Colonic mucosa (tissue), 4 donors: ENCODE measurements around the gene PIGS. TPM values are rescaled to one million over a fixed set of nuclear protein-coding genes. Genes with fewer than 3 reads are reported as not detected.

Source experiments
- DNase-seq: peaks from one replicate; pipeline ENCODE4 v3.0.0-alpha.2; 2020
- H3K27ac ChIP-seq: fragments of 200-600 bp; one replicate; pipeline ENCODE4 v1.8.0; 2021
- H3K27me3 ChIP-seq: fragments of 200-600 bp; one replicate; pipeline ENCODE4 v1.8.0; 2021
- H3K36me3 ChIP-seq: fragments of 200-600 bp; one replicate; pipeline ENCODE4 v1.8.0; 2021
- H3K4me1 ChIP-seq: fragments of 200-600 bp; one replicate; pipeline ENCODE4 v1.8.0; 2021; ENCODE audit warnings: mild to moderate bottlenecking
- H3K4me3 ChIP-seq: fragments of 200-600 bp; one replicate; pipeline ENCODE4 v1.8.0; 2021
- H3K9ac ChIP-seq, 2 donors: one replicate each; pipeline ENCODE4 v1.7.0; 2013; ENCODE audit warnings: control low read depth in 2 of 2, low read depth in 2 of 2, low read length in 2 of 2
- H3K9me3 ChIP-seq: fragments of 200-600 bp; one replicate; pipeline ENCODE4 v1.8.0; 2021
- CTCF ChIP-seq: fragments of 200-600 bp; IDR thresholded peaks from one replicate; pipeline ENCODE4 v1.8.0; 2022; ENCODE audit warnings: antibody characterized with exemption, mild to moderate bottlenecking
- intact Hi-C: fragments of 100-400 bp; cut with DNase I; formaldehyde crosslinking; loops from one replicate; pipeline ENCODE4 v1.14.1; 2022
- total RNA-seq, 2 donors: library from RNA; stranded (reverse); fragmentation: NEBNext Ultra II Directional in 1 of 2; extraction: Animal tissue kit (Norgen Biotek cat#: 25700) in 1 of 2; gene quantifications; one replicate each; pipeline ENCODE4 v1.2.1, GENCODE V29; 2021
- donor health status: healthy.
- donor health status: DM: no; HTN: no; CAD: no.
- donor health status: DM: no; HTN: no; CAD: no.

Gene PIGS
- total RNA-seq = 10 to 100 TPM; 71.9 to 82.7 TPM

DNA sequence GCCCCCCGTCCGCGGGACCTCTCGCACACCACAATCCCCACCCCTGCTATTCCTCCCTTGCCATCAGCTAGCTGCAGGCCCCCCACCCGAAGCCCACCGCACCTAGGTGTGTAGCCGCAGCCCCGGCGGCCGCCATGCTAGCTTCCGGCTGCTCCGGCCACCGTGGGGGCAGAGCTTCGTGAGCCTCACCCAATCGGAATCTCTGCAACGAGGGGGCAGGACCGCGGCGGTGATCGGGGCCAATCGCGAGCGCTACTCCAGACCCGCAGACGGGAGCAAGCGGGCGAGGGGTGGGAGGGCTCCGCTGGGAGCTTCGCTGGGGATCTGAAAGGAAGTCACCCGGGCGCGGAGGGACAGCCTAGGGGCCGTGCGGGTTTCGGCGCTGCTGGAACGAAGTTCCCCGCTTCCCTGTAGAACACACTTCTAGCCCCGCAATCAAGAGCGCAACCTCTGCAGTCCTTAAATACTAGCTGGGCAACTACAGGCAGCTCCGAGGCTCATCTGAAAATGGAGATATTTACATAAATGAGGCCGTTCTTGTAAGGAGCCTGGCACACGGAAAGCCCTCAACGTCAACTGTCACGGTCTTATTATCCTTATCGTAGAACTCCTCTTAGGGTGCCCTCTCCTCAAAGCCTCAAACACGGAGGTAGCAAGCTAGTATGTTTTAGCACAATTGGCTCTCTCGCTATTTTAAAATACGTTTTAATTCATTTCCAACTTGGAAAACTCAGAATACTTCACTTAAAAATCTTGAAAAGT is at the start of gene PIGS:
Gene PIGS, minus strand, starts transcription at position 164 of the 762 bp plus-strand sequence. Its CDS starts 28 bp downstream, at position 136.
- peak within 1 kb of the TSS; percentile 99 for H3K4me3 ChIP-seq
- intact Hi-C loops = no loop called here
- peak within 1 kb of the TSS; percentile 74 for H3K27ac ChIP-seq
- H3K9me3 ChIP-seq = no peaks in the 10 kb centered on the region
- no peak for TF ChIP-seq CTCF
- peak within 1 kb of the TSS; percentile 94 for H3K9ac ChIP-seq
- no peaks in the 10 kb centered on the region for H3K27me3 ChIP-seq
- DNase-seq = peak; percentile 97
- peaks cover 8% of the 10 kb centered on the region for H3K4me1 ChIP-seq
- no peaks in the 10 kb centered on the region for H3K36me3 ChIP-seq

- Histone ChIP-seq H3K4me3 (no peak overlapping the region), H3K4me1 (no peaks in the 10 kb centered on the region), H3K27me3 (no peaks in the 10 kb centered on the region), H3K27ac (no peak overlapping the region), H3K36me3 (peaks cover 44% of the 10 kb centered on the region), H3K9ac (no peak overlapping the region), H3K9me3 (no peaks in the 10 kb centered on the region)
- intact Hi-C loops = no loop called here
- no peak for DNase-seq
- TF ChIP-seq CTCF = no peak
Observed at GRCh38 chr17:28620010-28620409, 48.7 kb upstream of the PIGS start.

DNA sequence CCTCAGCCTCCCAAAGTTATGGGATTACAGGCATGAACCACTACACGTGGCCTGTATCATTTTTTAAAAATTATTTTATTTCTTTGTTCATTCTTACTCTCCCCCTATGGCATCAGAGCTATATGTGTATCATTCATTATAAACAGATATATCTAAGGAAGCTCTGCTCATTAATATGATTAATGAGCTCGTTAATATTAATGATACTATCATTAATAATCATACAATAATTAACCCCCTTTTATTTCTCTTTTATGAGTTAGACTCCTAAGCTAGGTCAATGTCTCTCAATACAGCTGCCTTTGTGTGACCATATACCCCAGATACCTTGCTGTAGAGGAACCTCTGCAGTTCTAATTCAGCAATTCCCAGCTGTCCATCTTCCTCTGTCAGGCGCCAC is 47.1 kb upstream of the PIGS start:
- H3K4me1 ChIP-seq = no peaks in the 10 kb centered on the region
- no peak overlapping the region for H3K9ac ChIP-seq
- no peaks in the 10 kb centered on the region for H3K27me3 ChIP-seq
- DNase-seq = no peak
- no peak for TF ChIP-seq CTCF
- H3K36me3 ChIP-seq = peaks cover 41% of the 10 kb centered on the region
- H3K9me3 ChIP-seq = no peaks in the 10 kb centered on the region
- no peak overlapping the region for H3K4me3 ChIP-seq
- H3K27ac ChIP-seq = no peak overlapping the region
- intact Hi-C loops = no loop called here

DNA sequence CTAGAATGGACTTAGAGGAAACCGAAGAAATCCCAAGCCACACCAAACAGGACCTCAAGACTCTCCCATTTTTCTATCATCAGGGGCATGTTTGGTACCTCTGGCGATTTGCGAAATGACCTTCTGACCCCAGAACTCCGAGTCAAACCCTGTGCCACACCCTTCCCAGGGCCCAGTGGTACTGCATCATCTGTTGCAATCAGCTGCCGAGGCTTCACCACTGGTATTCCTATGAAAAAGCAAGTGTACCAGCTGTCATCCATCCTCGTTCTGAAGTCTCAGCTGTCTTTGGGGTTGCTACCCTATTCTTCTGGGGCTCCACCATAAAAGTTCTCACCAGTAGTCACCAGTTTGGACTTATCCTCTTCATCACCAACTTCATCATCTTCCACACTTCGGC is 45.0 kb upstream of the PIGS start:
- intact Hi-C loops = no loop called here
- no peak overlapping the region for H3K4me3 ChIP-seq
- H3K36me3 ChIP-seq = peaks cover 35% of the 10 kb centered on the region
- no peak overlapping the region for H3K9ac ChIP-seq
- no peaks in the 10 kb centered on the region for H3K4me1 ChIP-seq
- no peaks in the 10 kb centered on the region for H3K9me3 ChIP-seq
- no peak overlapping the region for H3K27ac ChIP-seq
- no peak for DNase-seq
- TF ChIP-seq CTCF = no peak
- no peaks in the 10 kb centered on the region for H3K27me3 ChIP-seq

DNA sequence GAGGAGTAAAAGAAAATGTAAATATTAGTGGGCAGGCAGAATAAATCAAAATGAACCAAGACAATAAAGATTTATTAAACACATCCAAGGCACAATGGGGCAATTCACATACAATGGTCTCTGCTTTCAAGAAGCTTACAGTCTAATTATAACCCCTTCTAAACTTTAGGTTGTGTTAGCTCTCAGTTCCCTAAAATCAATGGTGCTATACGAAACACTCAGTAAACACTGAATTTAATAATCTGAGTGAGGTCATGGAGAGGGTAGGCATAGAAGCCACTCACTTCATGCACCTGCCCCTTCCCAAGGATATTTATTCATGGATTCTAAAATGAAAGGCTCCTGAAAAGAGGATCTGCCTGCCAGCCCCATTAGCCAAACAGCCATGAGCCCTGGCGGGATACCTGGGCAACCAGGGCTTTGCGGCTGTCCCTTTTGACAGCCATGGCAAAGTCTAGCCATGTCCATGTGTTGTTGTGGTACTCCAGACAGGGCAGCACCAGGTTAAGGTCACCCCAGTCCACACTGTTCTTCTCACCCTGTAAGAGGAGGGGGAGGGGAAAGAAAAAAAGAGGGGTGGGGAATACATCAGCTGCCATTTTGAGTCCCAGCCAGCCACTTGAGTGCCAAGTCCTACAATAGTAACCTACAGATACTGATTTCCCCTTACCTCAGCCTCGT is 44.1 kb upstream of the PIGS start:
- intact Hi-C loops = no loop called here
- Histone ChIP-seq H3K9me3 (no peaks in the 10 kb centered on the region), H3K36me3 (peaks cover 33% of the 10 kb centered on the region), H3K4me1 (no peaks in the 10 kb centered on the region), H3K9ac (no peak overlapping the region), H3K27me3 (no peaks in the 10 kb centered on the region), H3K27ac (no peak overlapping the region), H3K4me3 (no peak overlapping the region)
- no peak for TF ChIP-seq CTCF
- no peak for DNase-seq
